ENCODE measurements around the gene C6orf62. TPM values are rescaled to one million over a fixed set of nuclear protein-coding genes. Genes with fewer than 3 reads are reported as not detected.
"Not testable (repeated sequence)": the region's sequence is repeated elsewhere in the genome, so short reads cannot be mapped to it uniquely, and the experiment has no call there.

C6orf62 gene
- total and polyA plus RNA-seq, 4 donors, result 29.6 to 58.6 (median 49.4) TPM

- TF ChIP-seq YY1 (IDR thresholded peaks at IDR 0.05) (no peak), FOXA1 (IDR thresholded peaks at IDR 0.05) (no peak), RXRA (IDR thresholded peaks at IDR 0.05) (no peak)
Observed at GRCh38 chr6:24755279-24755678, 36.3 kb upstream of the C6orf62 start (continued).

GRCh38 chr6:24754378-24754777 lies 35.4 kb upstream of the C6orf62 start:
- H3K36me3 ChIP-seq (ENCODE audit: control insufficient read depth in 4 of 4, insufficient read depth in 3 of 4, low read depth in 1 of 4, low read length in 3 of 4); H3K4me1 ChIP-seq (ENCODE audit: control insufficient read depth in 4 of 4, insufficient read depth in 4 of 4, low read length in 3 of 4); H3K4me3 ChIP-seq (ENCODE audit: low read depth in 1 of 3, low read length in 3 of 3); H3K27ac ChIP-seq (ENCODE audit: low read depth in 1 of 2, low read length in 2 of 2); H3K27me3 ChIP-seq (ENCODE audit: control insufficient read depth in 4 of 4, insufficient read depth in 4 of 4, low read length in 3 of 4); DNase-seq (ENCODE audit: low spot score); H3K9ac ChIP-seq (ENCODE audit: low read depth in 1 of 2, low read length in 2 of 2); H3K9me3 ChIP-seq (ENCODE audit: control insufficient read depth in 4 of 4, low read length in 3 of 4): not testable (repeated sequence)
- WGBS, result 91% methylated on average over 4 of the region's 4 CpGs

GRCh38 chr6:24753545-24753944 lies 34.6 kb upstream of the C6orf62 start:
- H3K36me3 ChIP-seq (ENCODE audit: control insufficient read depth in 4 of 4, insufficient read depth in 3 of 4, low read depth in 1 of 4, low read length in 3 of 4), result no peaks in the 10 kb centered on the region
- H3K9me3 ChIP-seq (ENCODE audit: control insufficient read depth in 4 of 4, low read length in 3 of 4), result no peaks in the 10 kb centered on the region
- no peak overlapping the region for H3K4me3 ChIP-seq (ENCODE audit: low read depth in 1 of 3, low read length in 3 of 3)
- TF ChIP-seq, protein P1, sequence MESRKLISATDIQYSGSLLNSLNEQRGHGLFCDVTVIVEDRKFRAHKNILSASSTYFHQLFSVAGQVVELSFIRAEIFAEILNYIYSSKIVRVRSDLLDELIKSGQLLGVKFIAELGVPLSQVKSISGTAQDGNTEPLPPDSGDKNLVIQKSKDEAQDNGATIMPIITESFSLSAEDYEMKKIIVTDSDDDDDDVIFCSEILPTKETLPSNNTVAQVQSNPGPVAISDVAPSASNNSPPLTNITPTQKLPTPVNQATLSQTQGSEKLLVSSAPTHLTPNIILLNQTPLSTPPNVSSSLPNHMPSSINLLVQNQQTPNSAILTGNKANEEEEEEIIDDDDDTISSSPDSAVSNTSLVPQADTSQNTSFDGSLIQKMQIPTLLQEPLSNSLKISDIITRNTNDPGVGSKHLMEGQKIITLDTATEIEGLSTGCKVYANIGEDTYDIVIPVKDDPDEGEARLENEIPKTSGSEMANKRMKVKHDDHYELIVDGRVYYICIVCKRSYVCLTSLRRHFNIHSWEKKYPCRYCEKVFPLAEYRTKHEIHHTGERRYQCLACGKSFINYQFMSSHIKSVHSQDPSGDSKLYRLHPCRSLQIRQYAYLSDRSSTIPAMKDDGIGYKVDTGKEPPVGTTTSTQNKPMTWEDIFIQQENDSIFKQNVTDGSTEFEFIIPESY (IDR thresholded peaks at IDR 0.05), result no peak
- TF ChIP-seq YY1 (IDR thresholded peaks at IDR 0.05) (no peak), FOXA1 (IDR thresholded peaks at IDR 0.05) (no peak), EGR1 (IDR thresholded peaks at IDR 0.05; ENCODE audit: low read depth in 2 of 2) (no peak), TAF1 (conservative IDR thresholded peaks at IDR 0.05) (no peak), GABPA (IDR thresholded peaks at IDR 0.05 in 1 of 2, conservative IDR thresholded peaks at IDR 0.05 in 1 of 2) (no peak), MAX (IDR thresholded peaks at IDR 0.05) (no peak), FOXA2 (IDR thresholded peaks at IDR 0.05) (no peak), NR2F2 (IDR thresholded peaks at IDR 0.05) (no peak), JUND (IDR thresholded peaks at IDR 0.05) (no peak), HNF4A (conservative IDR thresholded peaks at IDR 0.05) (no peak), REST (IDR thresholded peaks at IDR 0.05) (no peak), RAD21 (IDR thresholded peaks at IDR 0.05) (no peak), RXRA (IDR thresholded peaks at IDR 0.05) (no peak)
- TF ChIP-seq, protein P2, sequence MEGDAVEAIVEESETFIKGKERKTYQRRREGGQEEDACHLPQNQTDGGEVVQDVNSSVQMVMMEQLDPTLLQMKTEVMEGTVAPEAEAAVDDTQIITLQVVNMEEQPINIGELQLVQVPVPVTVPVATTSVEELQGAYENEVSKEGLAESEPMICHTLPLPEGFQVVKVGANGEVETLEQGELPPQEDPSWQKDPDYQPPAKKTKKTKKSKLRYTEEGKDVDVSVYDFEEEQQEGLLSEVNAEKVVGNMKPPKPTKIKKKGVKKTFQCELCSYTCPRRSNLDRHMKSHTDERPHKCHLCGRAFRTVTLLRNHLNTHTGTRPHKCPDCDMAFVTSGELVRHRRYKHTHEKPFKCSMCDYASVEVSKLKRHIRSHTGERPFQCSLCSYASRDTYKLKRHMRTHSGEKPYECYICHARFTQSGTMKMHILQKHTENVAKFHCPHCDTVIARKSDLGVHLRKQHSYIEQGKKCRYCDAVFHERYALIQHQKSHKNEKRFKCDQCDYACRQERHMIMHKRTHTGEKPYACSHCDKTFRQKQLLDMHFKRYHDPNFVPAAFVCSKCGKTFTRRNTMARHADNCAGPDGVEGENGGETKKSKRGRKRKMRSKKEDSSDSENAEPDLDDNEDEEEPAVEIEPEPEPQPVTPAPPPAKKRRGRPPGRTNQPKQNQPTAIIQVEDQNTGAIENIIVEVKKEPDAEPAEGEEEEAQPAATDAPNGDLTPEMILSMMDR (IDR thresholded peaks at IDR 0.05; ENCODE audit: low read depth, low read length, missing input control), result no peak
- 78% methylated on average over 2 of the region's 2 CpGs for WGBS
- H3K9ac ChIP-seq (ENCODE audit: low read depth in 1 of 2, low read length in 2 of 2), result no peak overlapping the region
- no peak overlapping the region for H3K27ac ChIP-seq (ENCODE audit: low read depth in 1 of 2, low read length in 2 of 2)
- DNase-seq (ENCODE audit: low spot score), result no peak
- H3K4me1 ChIP-seq (ENCODE audit: control insufficient read depth in 4 of 4, insufficient read depth in 4 of 4, low read length in 3 of 4), result no peaks in the 10 kb centered on the region
- H3K27me3 ChIP-seq (ENCODE audit: control insufficient read depth in 4 of 4, insufficient read depth in 4 of 4, low read length in 3 of 4), result no peaks in the 10 kb centered on the region

All from liver (tissue), 9 donors.